ENCODE results near the gene PLXNA4. TPM values are rescaled to one million over a fixed set of nuclear protein-coding genes. Genes with fewer than 3 reads are reported as not detected.

PLXNA4 gene
- total RNA-seq, 2 experiments from 2014 or later: 0.18 to 0.70 TPM

DNA sequence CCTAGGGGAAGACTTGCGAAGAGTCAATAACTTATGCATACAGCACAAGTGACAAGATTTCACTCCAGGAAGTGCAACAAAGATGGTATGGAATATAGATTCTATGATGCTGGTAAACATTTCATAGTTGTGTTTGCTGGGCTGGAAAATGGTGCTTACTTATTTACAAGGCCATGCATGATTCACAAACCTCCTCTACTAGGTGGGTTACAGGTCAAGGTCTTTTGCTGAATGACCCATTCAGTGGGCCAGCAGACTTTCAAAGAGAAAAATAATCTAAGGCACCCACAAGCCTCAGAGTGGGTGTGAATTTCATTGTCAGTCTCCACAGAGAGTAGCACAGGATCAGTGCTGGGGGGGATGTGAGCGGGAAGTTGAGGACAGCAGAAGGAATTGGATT, 378.5 kb downstream of the PLXNA4 start:
- ChIA-PET CTCF (no interaction called here), POLR2A (no interaction called here)
- no peaks in the 10 kb centered on the region for H3K36me3 Mint-ChIP-seq (ENCODE audit: low read depth)
- no peak overlapping the region for H3K27ac Mint-ChIP-seq
- H3K4me1 Mint-ChIP-seq (ENCODE audit: low read depth): no peaks in the 10 kb centered on the region
- H3K27me3 Mint-ChIP-seq: no peaks in the 10 kb centered on the region
- ATAC-seq: no peak
- intact Hi-C loops (cut with micrococcal nuclease): no loop called here
- no peak overlapping the region for H3K4me3 Mint-ChIP-seq
- DNase-seq: no peak
- no peaks in the 10 kb centered on the region for H3K9me3 Mint-ChIP-seq
- TF ChIP-seq, protein P1, sequence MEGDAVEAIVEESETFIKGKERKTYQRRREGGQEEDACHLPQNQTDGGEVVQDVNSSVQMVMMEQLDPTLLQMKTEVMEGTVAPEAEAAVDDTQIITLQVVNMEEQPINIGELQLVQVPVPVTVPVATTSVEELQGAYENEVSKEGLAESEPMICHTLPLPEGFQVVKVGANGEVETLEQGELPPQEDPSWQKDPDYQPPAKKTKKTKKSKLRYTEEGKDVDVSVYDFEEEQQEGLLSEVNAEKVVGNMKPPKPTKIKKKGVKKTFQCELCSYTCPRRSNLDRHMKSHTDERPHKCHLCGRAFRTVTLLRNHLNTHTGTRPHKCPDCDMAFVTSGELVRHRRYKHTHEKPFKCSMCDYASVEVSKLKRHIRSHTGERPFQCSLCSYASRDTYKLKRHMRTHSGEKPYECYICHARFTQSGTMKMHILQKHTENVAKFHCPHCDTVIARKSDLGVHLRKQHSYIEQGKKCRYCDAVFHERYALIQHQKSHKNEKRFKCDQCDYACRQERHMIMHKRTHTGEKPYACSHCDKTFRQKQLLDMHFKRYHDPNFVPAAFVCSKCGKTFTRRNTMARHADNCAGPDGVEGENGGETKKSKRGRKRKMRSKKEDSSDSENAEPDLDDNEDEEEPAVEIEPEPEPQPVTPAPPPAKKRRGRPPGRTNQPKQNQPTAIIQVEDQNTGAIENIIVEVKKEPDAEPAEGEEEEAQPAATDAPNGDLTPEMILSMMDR (IDR thresholded peaks at IDR 0.05): no peak

DNA sequence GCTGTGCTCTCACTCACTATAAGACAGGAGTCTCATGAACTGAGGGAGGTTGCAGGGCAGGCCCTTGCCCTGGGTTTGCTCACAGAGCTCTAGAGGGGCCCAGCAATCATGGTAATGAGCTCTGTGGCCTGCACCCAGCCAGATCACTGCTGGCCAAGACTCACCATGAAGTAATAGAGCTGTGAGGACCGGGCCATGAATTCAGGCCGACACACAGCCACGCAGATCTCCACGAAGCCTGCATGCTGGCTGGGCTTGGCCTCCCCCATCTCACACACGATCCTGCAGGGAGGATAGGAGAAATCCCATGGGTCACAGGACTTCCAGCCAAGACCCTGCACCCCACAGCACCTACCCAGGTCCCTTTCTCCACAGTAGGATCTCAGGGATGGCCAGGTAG, 382.4 kb downstream of the PLXNA4 start:
- TF ChIP-seq, protein P1 (IDR thresholded peaks at IDR 0.05): no peak
- ChIA-PET CTCF (no interaction called here), POLR2A (no interaction called here)
- no peaks in the 10 kb centered on the region for H3K4me1 Mint-ChIP-seq (ENCODE audit: low read depth)
- ATAC-seq (no peak), DNase-seq (no peak)
- H3K36me3 Mint-ChIP-seq (ENCODE audit: low read depth): no peaks in the 10 kb centered on the region
- H3K27me3 Mint-ChIP-seq: no peaks in the 10 kb centered on the region
- H3K9me3 Mint-ChIP-seq: no peaks in the 10 kb centered on the region
- no peak overlapping the region for H3K4me3 Mint-ChIP-seq
- H3K27ac Mint-ChIP-seq: no peak overlapping the region
- intact Hi-C loops (cut with micrococcal nuclease): no loop called here

DNA sequence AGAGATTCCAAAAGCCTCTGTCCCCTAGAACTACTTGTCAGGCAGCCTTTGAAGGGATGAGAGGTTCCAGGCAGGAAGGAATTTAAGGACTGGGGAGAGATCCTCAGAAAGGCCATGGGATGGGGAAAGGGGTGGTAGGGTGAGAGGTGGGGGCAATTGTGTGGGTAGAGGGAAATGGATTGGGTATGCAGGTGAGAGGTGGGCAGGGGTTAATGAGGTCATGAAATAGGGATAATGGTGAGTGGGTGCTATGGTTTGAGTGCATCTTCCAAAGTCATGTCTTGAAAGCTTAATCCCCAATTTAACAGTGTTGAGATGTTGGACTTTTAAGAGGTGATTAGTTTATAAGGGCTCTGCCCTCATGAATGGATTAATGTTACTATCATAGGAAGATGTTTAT, 383.5 kb downstream of the PLXNA4 start:
- ChIA-PET POLR2A (no interaction called here), CTCF (no interaction called here)
- Mint-ChIP-seq H3K9me3 (no peaks in the 10 kb centered on the region), H3K4me1 (ENCODE audit: low read depth) (no peaks in the 10 kb centered on the region), H3K36me3 (ENCODE audit: low read depth) (no peaks in the 10 kb centered on the region), H3K4me3 (no peak overlapping the region), H3K27ac (no peak overlapping the region), H3K27me3 (no peaks in the 10 kb centered on the region)
- intact Hi-C loops (cut with micrococcal nuclease): no loop called here
- ATAC-seq (no peak), DNase-seq (no peak)
- TF ChIP-seq, protein P1 (IDR thresholded peaks at IDR 0.05): no peak

DNA sequence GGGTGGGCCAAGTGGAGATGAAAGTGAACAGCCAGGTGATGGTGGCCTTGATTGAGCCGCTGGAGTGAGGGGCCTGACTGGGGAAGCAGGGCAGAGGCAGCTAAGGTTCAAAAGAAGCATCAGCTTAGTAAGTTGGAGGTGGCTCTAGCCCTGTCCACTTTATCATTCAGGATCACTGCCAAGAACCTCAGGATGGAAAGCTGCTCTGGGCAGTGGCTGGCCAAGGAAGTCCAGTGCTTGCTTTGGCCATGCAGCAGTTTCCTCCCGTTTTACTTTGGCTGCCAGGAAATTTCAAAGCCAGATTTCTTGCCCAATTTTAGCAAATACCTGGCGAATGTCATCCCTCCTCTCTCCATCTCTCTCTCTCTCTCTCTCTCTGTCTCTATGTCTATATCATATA, 384.9 kb downstream of the PLXNA4 start:
- H3K27me3 Mint-ChIP-seq: no peaks in the 10 kb centered on the region
- no peak for ATAC-seq
- TF ChIP-seq, protein P1 (IDR thresholded peaks at IDR 0.05): no peak
- DNase-seq: no peak
- H3K4me3 Mint-ChIP-seq: no peak overlapping the region
- peaks cover 9% of the 10 kb centered on the region for H3K9me3 Mint-ChIP-seq
- H3K4me1 Mint-ChIP-seq (ENCODE audit: low read depth): no peaks in the 10 kb centered on the region
- ChIA-PET POLR2A (no interaction called here), CTCF (no interaction called here)
- intact Hi-C loops (cut with micrococcal nuclease): no loop called here
- no peaks in the 10 kb centered on the region for H3K36me3 Mint-ChIP-seq (ENCODE audit: low read depth)
- H3K27ac Mint-ChIP-seq: no peak overlapping the region

DNA sequence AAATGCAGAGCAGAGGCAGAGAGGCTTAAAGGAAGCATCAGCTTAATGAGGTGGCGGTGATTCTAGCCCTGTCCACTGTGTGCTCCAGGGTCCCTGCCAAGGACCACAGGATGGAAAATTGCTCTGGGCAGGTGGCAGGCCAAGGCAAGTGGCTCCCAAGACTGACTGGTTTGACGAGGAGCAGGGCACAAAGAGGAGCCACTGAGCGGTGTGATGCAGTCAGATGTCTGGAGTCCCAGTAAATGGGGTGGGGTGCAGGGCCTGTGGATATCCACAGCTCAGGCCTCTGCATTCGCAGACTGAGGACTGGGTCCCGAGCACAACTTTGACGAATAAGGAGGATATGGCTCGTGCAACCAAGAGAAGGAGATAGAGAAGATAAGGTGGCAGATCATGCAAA, 385.6 kb downstream of the PLXNA4 start:
- TF ChIP-seq, protein P1 (IDR thresholded peaks at IDR 0.05): no peak
- Mint-ChIP-seq H3K27ac (no peak overlapping the region), H3K27me3 (no peaks in the 10 kb centered on the region), H3K9me3 (peaks cover 9% of the 10 kb centered on the region), H3K4me3 (no peak overlapping the region), H3K36me3 (ENCODE audit: low read depth) (no peaks in the 10 kb centered on the region), H3K4me1 (ENCODE audit: low read depth) (no peaks in the 10 kb centered on the region)
- intact Hi-C loops (cut with micrococcal nuclease): no loop called here
- ChIA-PET POLR2A (no interaction called here), CTCF (no interaction called here)
- DNase-seq (no peak), ATAC-seq (no peak)

Data from activated CD8-positive, alpha-beta T cell treated with anti-CD3 and anti-CD28 coated beads for 36 hours (primary cell).